Occipital lobe (tissue), 2 donors: Measurements from ENCODE around the gene MCRIP2. TPM values are rescaled to one million over a fixed set of nuclear protein-coding genes. Genes with fewer than 3 reads are reported as not detected.

Experiments
- DNase-seq: peaks from one replicate; lab custom pipeline; 2025; lab: John Stamatoyannopoulos, UW
- total RNA-seq: library from RNA; depleted of rRNA; stranded (reverse); fragments of >200 nt; gene quantifications from one replicate; pipeline ENCODE4 v1.2.3, GENCODE V29; 2014

MCRIP2 gene
- total RNA-seq, 1 donor from 2014 or later, result 8.9 TPM

- DNase-seq, result no peak
Measured at GRCh38 chr16:668519-669171, 27.0 kb downstream of the MCRIP2 start.

- DNase-seq, result no peak
Measured at GRCh38 chr16:669666-670065, 28.0 kb downstream of the MCRIP2 start.

GRCh38 chr16:670485-671352 lies 29.1 kb downstream of the MCRIP2 start:
- no peak for DNase-seq

- no peak for DNase-seq
Measured at GRCh38 chr16:671353-672131, 29.9 kb downstream of the MCRIP2 start.

- DNase-seq, result no peak
Measured at GRCh38 chr16:672371-672770, 30.7 kb downstream of the MCRIP2 start.

- DNase-seq, result no peak
Measured at GRCh38 chr16:672851-673250, 31.2 kb downstream of the MCRIP2 start.

- no peak for DNase-seq
Measured at GRCh38 chr16:673399-673991, 31.9 kb downstream of the MCRIP2 start.

GRCh38 chr16:674214-674881 lies 32.7 kb downstream of the MCRIP2 start:
- no peak for DNase-seq

- DNase-seq, result peak; percentile 50
Measured at GRCh38 chr16:674968-675883, 33.6 kb downstream of the MCRIP2 start, which contains the start of gene RHBDL1. Gene RHBDL1, plus strand, starts transcription at chr16:675671. Its CDS starts 120 bp downstream, at chr16:675791.

GRCh38 chr16:675884-676564 lies 34.4 kb downstream of the MCRIP2 start:
- no peak for DNase-seq

- DNase-seq, result no peak
Measured at GRCh38 chr16:676565-676902, 34.9 kb downstream of the MCRIP2 start.

- DNase-seq, result no peak
Measured at GRCh38 chr16:676913-677312, 35.3 kb downstream of the MCRIP2 start.

- no peak for DNase-seq
Measured at GRCh38 chr16:677316-678190, 35.9 kb downstream of the MCRIP2 start.

- DNase-seq, result no peak
Measured at GRCh38 chr16:678209-678857, 36.7 kb downstream of the MCRIP2 start.

GRCh38 chr16:678858-679813 lies 37.5 kb downstream of the MCRIP2 start:
- DNase-seq, result peak; percentile 38

- DNase-seq, result peak; percentile 90
Measured at GRCh38 chr16:679814-680624, 38.4 kb downstream of the MCRIP2 start, which contains the start of gene STUB1. Gene STUB1, plus strand, starts transcription at chr16:680410. Its CDS starts 116 bp downstream, at chr16:680526.
